Astrocyte (in vitro differentiated cells and primary cell): ENCODE data around the gene ERC1. TPM values are rescaled to one million over a fixed set of nuclear protein-coding genes. Genes with fewer than 3 reads are reported as not detected.

Source experiments
- DNase-seq: peaks from one replicate; pipeline ENCODE4 v3.0.0-alpha.2; 2010; ENCODE audit warnings: low read depth
- FAIRE-seq: peaks from 2 replicates; lab custom pipeline; 2011; peaks lifted over from hg19 to GRCh38; lab: Jason Lieb, UNC
- H2AFZ ChIP-seq: 2 replicates; pipeline ENCODE4 v1.6.0; 2012; ENCODE audit warnings: low read depth, low read length, inconsistent platforms
- H3K27ac ChIP-seq: 2 replicates; pipeline ENCODE4 v1.5.1; 2011; ENCODE audit warnings: low read depth, low read length, inconsistent platforms
- H3K27me3 ChIP-seq: 2 replicates; pipeline ENCODE4 v1.6.0; 2011; ENCODE audit warnings: low read length, inconsistent platforms; ENCODE audit not compliant: insufficient read depth
- H3K36me3 ChIP-seq: 2 replicates; pipeline ENCODE4 v1.5.1; 2011; ENCODE audit warnings: low read length, inconsistent platforms; ENCODE audit not compliant: insufficient read depth
- H3K4me1 ChIP-seq: 2 replicates; pipeline ENCODE4 v1.5.1; 2011; ENCODE audit warnings: low read length, inconsistent platforms; ENCODE audit not compliant: insufficient read depth
- H3K4me2 ChIP-seq: 2 replicates; pipeline ENCODE4 v1.6.0; 2012; ENCODE audit warnings: low read length, inconsistent platforms
- H3K4me3 ChIP-seq: 2 replicates; pipeline ENCODE4 v1.5.1; 2011; ENCODE audit warnings: low read depth, mild to moderate bottlenecking, low read length, inconsistent platforms; ENCODE audit not compliant: insufficient read depth
- H3K79me2 ChIP-seq: 2 replicates; pipeline ENCODE4 v1.6.0; 2012; ENCODE audit warnings: mild to moderate bottlenecking, low read length, inconsistent platforms; ENCODE audit not compliant: insufficient read depth
- H3K9ac ChIP-seq: 2 replicates; pipeline ENCODE4 v1.6.0; 2012; ENCODE audit warnings: mild to moderate bottlenecking, low read length, inconsistent platforms
- H3K9me3 ChIP-seq: 2 replicates; pipeline ENCODE4 v1.5.1; 2012; ENCODE audit warnings: low read depth, mild to moderate bottlenecking, low read length, inconsistent platforms; ENCODE audit not compliant: insufficient read depth
- H4K20me1 ChIP-seq: 2 replicates; pipeline ENCODE4 v1.6.0; 2012; ENCODE audit warnings: low read length, inconsistent platforms; ENCODE audit not compliant: insufficient read depth
- H3K27ac Mint-ChIP-seq: one replicate; pipeline ENCODE4 v1.8.0; 2021; ENCODE audit warnings: mild to moderate bottlenecking, mixed read lengths; ENCODE audit not compliant: unreplicated experiment
- H3K27me3 Mint-ChIP-seq: one replicate; pipeline ENCODE4 v1.8.0; 2021; ENCODE audit warnings: low read depth, mixed read lengths; ENCODE audit not compliant: unreplicated experiment
- H3K36me3 Mint-ChIP-seq: one replicate; pipeline ENCODE4 v1.8.0; 2021; ENCODE audit warnings: low read depth, mixed read lengths; ENCODE audit not compliant: unreplicated experiment
- H3K4me1 Mint-ChIP-seq: one replicate; pipeline ENCODE4 v1.8.0; 2021; ENCODE audit warnings: low read depth, mixed read lengths; ENCODE audit not compliant: unreplicated experiment
- H3K4me3 Mint-ChIP-seq: one replicate; pipeline ENCODE4 v1.8.0; 2021; ENCODE audit warnings: mild to moderate bottlenecking, moderate library complexity, mixed read lengths; ENCODE audit not compliant: unreplicated experiment
- H3K9me3 Mint-ChIP-seq: one replicate; pipeline ENCODE4 v1.8.0; 2021; ENCODE audit warnings: mild to moderate bottlenecking, mixed read lengths; ENCODE audit not compliant: unreplicated experiment
- EZH2 ChIP-seq: IDR thresholded peaks from 2 replicates; pipeline ENCODE4 v1.6.1; 2012; ENCODE audit warnings: mild to moderate bottlenecking, low read length, inconsistent platforms; ENCODE audit not compliant: insufficient read depth
- total RNA-seq: library from RNA; stranded (reverse); gene quantifications from 2 replicates; pipeline ENCODE4 v1.2.1, GENCODE V29; 2021
- TF ChIP-seq, protein P1 (sequence below): IDR thresholded peaks from 2 replicates; pipeline ENCODE4 v1.5.1; 2011; ENCODE audit warnings: low read depth, mild to moderate bottlenecking, inconsistent platforms, low read length, moderate library complexity; ENCODE audit not compliant: insufficient read depth

Gene ERC1
- total RNA-seq, 1 donor from 2014 or later: 67.1 TPM

DNA sequence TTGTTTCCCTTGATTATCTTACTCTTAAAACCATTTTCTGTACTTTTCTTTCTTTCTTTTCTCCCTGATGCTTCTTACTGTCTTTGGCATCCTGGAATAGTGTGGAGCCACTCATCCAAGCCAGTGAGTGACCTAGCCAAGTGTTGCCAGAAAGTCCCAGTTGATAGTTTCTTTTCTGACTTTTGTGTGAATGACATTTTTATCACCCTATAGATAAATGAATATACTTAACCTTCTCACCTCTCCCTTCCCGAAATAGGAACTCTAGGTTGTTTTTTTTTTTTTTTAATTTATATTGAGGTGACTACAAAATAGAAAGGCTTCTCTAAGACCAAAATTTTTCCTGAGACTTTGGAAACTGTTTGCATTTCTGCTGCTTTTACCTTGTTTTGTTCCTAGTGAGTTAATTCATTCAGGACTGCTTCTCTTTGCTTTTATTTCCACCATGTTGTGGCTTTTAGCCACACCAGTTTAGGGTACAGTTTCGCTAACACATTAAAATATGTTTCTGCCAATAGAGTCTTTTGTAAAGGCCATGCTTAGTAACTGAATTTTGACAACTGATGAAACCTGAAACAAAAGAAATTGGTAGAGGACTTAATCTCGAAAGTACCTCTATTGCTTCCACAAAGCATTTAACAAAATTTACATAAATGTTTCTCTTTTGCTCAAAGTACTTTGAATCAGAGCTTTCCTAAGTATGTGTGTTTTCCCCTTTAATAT, 194.6 kb downstream of the ERC1 start:
- no peaks in the 10 kb centered on the region for H4K20me1 ChIP-seq
- Mint-ChIP-seq H3K36me3 (peaks cover 13% of the 10 kb centered on the region), H3K9me3 (no peaks in the 10 kb centered on the region), H3K27ac (peak overlapping the region; percentile 31), H3K4me3 (no peak overlapping the region), H3K4me1 (peaks cover 6% of the 10 kb centered on the region), H3K27me3 (no peaks in the 10 kb centered on the region)
- FAIRE-seq (no peak), DNase-seq (no peak)
- H3K79me2 ChIP-seq: no peaks in the 10 kb centered on the region
- H3K36me3 ChIP-seq: no peaks in the 10 kb centered on the region
- H2AFZ ChIP-seq: no peak overlapping the region
- no peak overlapping the region for H3K4me2 ChIP-seq
- H3K27me3 ChIP-seq: no peaks in the 10 kb centered on the region
- no peak overlapping the region for H3K4me3 ChIP-seq
- no peak overlapping the region for H3K27ac ChIP-seq
- H3K9ac ChIP-seq: no peak overlapping the region
- peaks cover 34% of the 10 kb centered on the region for H3K4me1 ChIP-seq
- H3K9me3 ChIP-seq: no peaks in the 10 kb centered on the region
- TF ChIP-seq, protein P1, sequence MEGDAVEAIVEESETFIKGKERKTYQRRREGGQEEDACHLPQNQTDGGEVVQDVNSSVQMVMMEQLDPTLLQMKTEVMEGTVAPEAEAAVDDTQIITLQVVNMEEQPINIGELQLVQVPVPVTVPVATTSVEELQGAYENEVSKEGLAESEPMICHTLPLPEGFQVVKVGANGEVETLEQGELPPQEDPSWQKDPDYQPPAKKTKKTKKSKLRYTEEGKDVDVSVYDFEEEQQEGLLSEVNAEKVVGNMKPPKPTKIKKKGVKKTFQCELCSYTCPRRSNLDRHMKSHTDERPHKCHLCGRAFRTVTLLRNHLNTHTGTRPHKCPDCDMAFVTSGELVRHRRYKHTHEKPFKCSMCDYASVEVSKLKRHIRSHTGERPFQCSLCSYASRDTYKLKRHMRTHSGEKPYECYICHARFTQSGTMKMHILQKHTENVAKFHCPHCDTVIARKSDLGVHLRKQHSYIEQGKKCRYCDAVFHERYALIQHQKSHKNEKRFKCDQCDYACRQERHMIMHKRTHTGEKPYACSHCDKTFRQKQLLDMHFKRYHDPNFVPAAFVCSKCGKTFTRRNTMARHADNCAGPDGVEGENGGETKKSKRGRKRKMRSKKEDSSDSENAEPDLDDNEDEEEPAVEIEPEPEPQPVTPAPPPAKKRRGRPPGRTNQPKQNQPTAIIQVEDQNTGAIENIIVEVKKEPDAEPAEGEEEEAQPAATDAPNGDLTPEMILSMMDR: no peak
- no peak for TF ChIP-seq EZH2

DNA sequence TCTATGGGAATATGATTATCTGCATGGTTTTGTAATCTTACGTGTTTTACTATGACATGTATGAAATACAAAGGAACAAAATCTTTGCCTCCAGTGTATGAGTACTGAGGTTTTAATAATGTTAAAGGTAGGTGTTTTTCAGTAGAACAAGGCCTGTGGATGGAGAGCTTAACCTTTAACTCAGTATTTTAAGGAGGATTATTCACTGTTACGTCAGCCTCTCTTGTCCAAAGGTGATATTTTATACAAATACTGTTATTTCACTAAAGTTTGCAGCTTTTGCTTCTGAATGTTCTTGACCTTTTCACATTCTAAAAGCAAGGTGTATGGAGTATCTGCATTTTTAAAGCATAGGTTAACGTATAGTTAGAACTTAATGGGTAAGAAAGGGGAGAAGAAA, 195.3 kb downstream of the ERC1 start:
- TF ChIP-seq EZH2: no peak
- TF ChIP-seq, protein P1: no peak
- Histone ChIP-seq H3K4me2 (no peak overlapping the region), H3K4me1 (peaks cover 31% of the 10 kb centered on the region), H3K27ac (no peak overlapping the region), H3K36me3 (no peaks in the 10 kb centered on the region), H3K9me3 (no peaks in the 10 kb centered on the region), H3K9ac (no peak overlapping the region), H4K20me1 (no peaks in the 10 kb centered on the region), H3K79me2 (no peaks in the 10 kb centered on the region), H3K4me3 (no peak overlapping the region), H3K27me3 (no peaks in the 10 kb centered on the region), H2AFZ (no peak overlapping the region)
- no peak for FAIRE-seq
- no peak for DNase-seq
- H3K4me3 Mint-ChIP-seq: no peak overlapping the region
- peaks cover 6% of the 10 kb centered on the region for H3K4me1 Mint-ChIP-seq
- H3K27ac Mint-ChIP-seq: no peak overlapping the region
- peaks cover 12% of the 10 kb centered on the region for H3K36me3 Mint-ChIP-seq
- no peaks in the 10 kb centered on the region for H3K9me3 Mint-ChIP-seq
- H3K27me3 Mint-ChIP-seq: no peaks in the 10 kb centered on the region

DNA sequence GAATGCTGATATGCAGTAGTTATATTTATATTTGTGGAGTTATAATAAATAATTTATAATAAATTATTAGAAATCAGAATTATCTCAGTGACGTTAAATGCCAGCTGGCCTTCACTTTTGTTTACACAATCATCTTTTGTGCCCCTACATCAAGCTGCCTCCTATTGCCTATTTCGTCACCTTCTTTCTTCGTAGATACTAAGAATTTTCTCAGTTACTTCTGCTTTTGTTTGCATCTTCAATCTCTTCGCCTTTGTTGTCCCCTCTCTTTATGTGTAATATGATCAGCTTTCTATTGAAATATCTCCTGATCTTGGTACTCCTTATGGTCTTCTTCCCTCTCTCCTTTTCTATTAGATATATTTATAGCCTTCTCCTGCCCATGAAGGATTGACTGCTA, 197.0 kb downstream of the ERC1 start:
- Mint-ChIP-seq H3K36me3 (peaks cover 14% of the 10 kb centered on the region), H3K9me3 (no peaks in the 10 kb centered on the region), H3K27ac (no peak overlapping the region), H3K4me1 (peaks cover 15% of the 10 kb centered on the region), H3K27me3 (no peaks in the 10 kb centered on the region), H3K4me3 (no peak overlapping the region)
- H3K79me2 ChIP-seq: no peaks in the 10 kb centered on the region
- no peak overlapping the region for H3K4me2 ChIP-seq
- H3K4me1 ChIP-seq: peaks cover 18% of the 10 kb centered on the region
- DNase-seq (no peak), FAIRE-seq (no peak)
- H2AFZ ChIP-seq: no peak overlapping the region
- no peaks in the 10 kb centered on the region for H3K9me3 ChIP-seq
- no peak overlapping the region for H3K27ac ChIP-seq
- H3K9ac ChIP-seq: no peak overlapping the region
- TF ChIP-seq EZH2: no peak
- TF ChIP-seq, protein P1: no peak
- no peaks in the 10 kb centered on the region for H3K36me3 ChIP-seq
- no peaks in the 10 kb centered on the region for H4K20me1 ChIP-seq
- H3K4me3 ChIP-seq: no peak overlapping the region
- no peaks in the 10 kb centered on the region for H3K27me3 ChIP-seq
